ENCODE results near the gene NXPH4. TPM values are rescaled to one million over a fixed set of nuclear protein-coding genes. Genes with fewer than 3 reads are reported as not detected.

Gene NXPH4
- total RNA-seq, 2 experiments from 2014 or later: 5.3 to 10.5 TPM

- ChIA-PET CTCF (ENCODE audit: unreplicated experiment) (interaction anchor here (0.7 to 1.4 kb wide), 2 partner anchors 9 to 59 kb away, joined by 3 read pairs; partner anchors contain the start of gene LRP1), POLR2A (no interaction called here)
- Histone ChIP-seq H3K4me1 (ENCODE audit: insufficient read depth, low read length, poor library complexity, severe bottlenecking) (no peaks in the 10 kb centered on the region), H3K4me2 (ENCODE audit: low read length) (no peak overlapping the region), H3K27ac (ENCODE audit: low read depth, low read length, poor library complexity, severe bottlenecking) (no peak overlapping the region), H3K4me3 (ENCODE audit: low read depth, low read length, poor library complexity, severe bottlenecking) (no peak overlapping the region), H3K9me2 (ENCODE audit: insufficient read depth, low read length) (no peaks in the 10 kb centered on the region), H4K20me1 (ENCODE audit: insufficient read depth, low read length) (no peaks in the 10 kb centered on the region), H3K36me3 (ENCODE audit: insufficient read depth, low read length) (no peaks in the 10 kb centered on the region), H3K9me3 (ENCODE audit: low read length) (no peaks in the 10 kb centered on the region), H3K79me2 (ENCODE audit: insufficient read depth, low read depth, low read length) (no peaks in the 10 kb centered on the region), H2AFZ (ENCODE audit: low read length) (no peak overlapping the region)
- intact Hi-C loops (cut with micrococcal nuclease; ENCODE audit: unreplicated experiment): no loop called here
- no peak for DNase-seq (ENCODE audit: low spot score)
- BruUV-seq (replicated peaks): no TSS peak
- no peak for TF ChIP-seq EZH2phosphoT487 (IDR thresholded peaks at IDR 0.05; ENCODE audit: borderline replicate concordance, low read depth, low read length)
- TF ChIP-seq, protein P1, sequence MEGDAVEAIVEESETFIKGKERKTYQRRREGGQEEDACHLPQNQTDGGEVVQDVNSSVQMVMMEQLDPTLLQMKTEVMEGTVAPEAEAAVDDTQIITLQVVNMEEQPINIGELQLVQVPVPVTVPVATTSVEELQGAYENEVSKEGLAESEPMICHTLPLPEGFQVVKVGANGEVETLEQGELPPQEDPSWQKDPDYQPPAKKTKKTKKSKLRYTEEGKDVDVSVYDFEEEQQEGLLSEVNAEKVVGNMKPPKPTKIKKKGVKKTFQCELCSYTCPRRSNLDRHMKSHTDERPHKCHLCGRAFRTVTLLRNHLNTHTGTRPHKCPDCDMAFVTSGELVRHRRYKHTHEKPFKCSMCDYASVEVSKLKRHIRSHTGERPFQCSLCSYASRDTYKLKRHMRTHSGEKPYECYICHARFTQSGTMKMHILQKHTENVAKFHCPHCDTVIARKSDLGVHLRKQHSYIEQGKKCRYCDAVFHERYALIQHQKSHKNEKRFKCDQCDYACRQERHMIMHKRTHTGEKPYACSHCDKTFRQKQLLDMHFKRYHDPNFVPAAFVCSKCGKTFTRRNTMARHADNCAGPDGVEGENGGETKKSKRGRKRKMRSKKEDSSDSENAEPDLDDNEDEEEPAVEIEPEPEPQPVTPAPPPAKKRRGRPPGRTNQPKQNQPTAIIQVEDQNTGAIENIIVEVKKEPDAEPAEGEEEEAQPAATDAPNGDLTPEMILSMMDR (conservative IDR thresholded peaks at IDR 0.05; ENCODE audit: low read length): no peak
Observed at GRCh38 chr12:57187222-57188089, 29.1 kb upstream of the NXPH4 start.

- no peak overlapping the region for H3K4me3 ChIP-seq (ENCODE audit: low read depth, low read length, poor library complexity, severe bottlenecking)
- no peak overlapping the region for H3K27ac ChIP-seq (ENCODE audit: low read depth, low read length, poor library complexity, severe bottlenecking)
- no peak for TF ChIP-seq EZH2phosphoT487 (IDR thresholded peaks at IDR 0.05; ENCODE audit: borderline replicate concordance, low read depth, low read length)
- TF ChIP-seq, protein P1 (conservative IDR thresholded peaks at IDR 0.05; ENCODE audit: low read length): no peak
- intact Hi-C loops (cut with micrococcal nuclease; ENCODE audit: unreplicated experiment): no loop called here
- no peaks in the 10 kb centered on the region for H3K79me2 ChIP-seq (ENCODE audit: insufficient read depth, low read depth, low read length)
- H3K4me2 ChIP-seq (ENCODE audit: low read length): no peak overlapping the region
- no peak for DNase-seq (ENCODE audit: low spot score)
- no peak overlapping the region for H2AFZ ChIP-seq (ENCODE audit: low read length)
- no peaks in the 10 kb centered on the region for H3K9me3 ChIP-seq (ENCODE audit: low read length)
- BruUV-seq (replicated peaks): no TSS peak
- CTCF ChIA-PET (ENCODE audit: unreplicated experiment): interaction anchor here (1.4 kb wide), 1 partner anchor 60 kb away, joined by 3 read pairs; the partner anchor contains the start of gene LRP1
- no peaks in the 10 kb centered on the region for H3K9me2 ChIP-seq (ENCODE audit: insufficient read depth, low read length)
- no peaks in the 10 kb centered on the region for H4K20me1 ChIP-seq (ENCODE audit: insufficient read depth, low read length)
- POLR2A ChIA-PET: no interaction called here
- no peaks in the 10 kb centered on the region for H3K4me1 ChIP-seq (ENCODE audit: insufficient read depth, low read length, poor library complexity, severe bottlenecking)
- no peaks in the 10 kb centered on the region for H3K36me3 ChIP-seq (ENCODE audit: insufficient read depth, low read length)
Observed at GRCh38 chr12:57188090-57188425, 28.5 kb upstream of the NXPH4 start.

DNA sequence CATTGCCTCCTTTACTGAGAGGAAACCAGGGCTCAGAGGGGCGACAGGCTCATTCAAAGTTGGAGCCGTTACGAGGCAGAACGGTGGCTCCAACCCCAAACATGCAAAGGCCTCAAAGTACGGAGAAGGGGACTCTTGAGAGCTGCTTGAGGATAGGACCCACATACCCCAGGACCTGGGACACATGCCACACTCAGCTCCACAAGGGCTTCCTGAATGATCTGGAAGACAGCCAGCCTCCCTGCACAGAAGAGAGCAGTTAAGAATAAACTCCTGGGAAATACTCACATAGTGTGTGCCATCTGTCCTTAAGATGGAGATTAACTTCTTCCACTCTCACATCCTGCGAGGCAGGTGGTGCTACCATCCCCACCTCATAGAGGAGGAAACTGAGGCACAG is 26.6 kb upstream of the NXPH4 start:
- intact Hi-C loops (cut with micrococcal nuclease; ENCODE audit: unreplicated experiment): no loop called here

More for the DNA sequence above, 26.6 kb upstream of the NXPH4 start:
- Histone ChIP-seq H3K79me2 (ENCODE audit: insufficient read depth, low read depth, low read length) (no peaks in the 10 kb centered on the region), H3K4me2 (ENCODE audit: low read length) (no peak overlapping the region), H4K20me1 (ENCODE audit: insufficient read depth, low read length) (no peaks in the 10 kb centered on the region), H3K4me3 (ENCODE audit: low read depth, low read length, poor library complexity, severe bottlenecking) (no peak overlapping the region), H3K4me1 (ENCODE audit: insufficient read depth, low read length, poor library complexity, severe bottlenecking) (no peaks in the 10 kb centered on the region), H2AFZ (ENCODE audit: low read length) (no peak overlapping the region), H3K27ac (ENCODE audit: low read depth, low read length, poor library complexity, severe bottlenecking) (no peak overlapping the region), H3K9me3 (ENCODE audit: low read length) (no peaks in the 10 kb centered on the region), H3K9me2 (ENCODE audit: insufficient read depth, low read length) (no peaks in the 10 kb centered on the region), H3K36me3 (ENCODE audit: insufficient read depth, low read length) (no peaks in the 10 kb centered on the region)
- no peak for DNase-seq (ENCODE audit: low spot score)
- CTCF ChIA-PET (ENCODE audit: unreplicated experiment): no interaction called here
- POLR2A ChIA-PET: no interaction called here
- no TSS peak for BruUV-seq (replicated peaks)
- TF ChIP-seq, protein P1 (conservative IDR thresholded peaks at IDR 0.05; ENCODE audit: low read length): no peak
- TF ChIP-seq EZH2phosphoT487 (IDR thresholded peaks at IDR 0.05; ENCODE audit: borderline replicate concordance, low read depth, low read length): no peak
